Inflammatory macrophage treated with lipopolysaccharide for 4 hours (primary cell): ENCODE results near the gene CPAMD8.

Source experiments
- DNase-seq: peaks from one replicate; pipeline ENCODE4 v3.0.0-alpha.2; 2020

Gene CPAMD8

DNA sequence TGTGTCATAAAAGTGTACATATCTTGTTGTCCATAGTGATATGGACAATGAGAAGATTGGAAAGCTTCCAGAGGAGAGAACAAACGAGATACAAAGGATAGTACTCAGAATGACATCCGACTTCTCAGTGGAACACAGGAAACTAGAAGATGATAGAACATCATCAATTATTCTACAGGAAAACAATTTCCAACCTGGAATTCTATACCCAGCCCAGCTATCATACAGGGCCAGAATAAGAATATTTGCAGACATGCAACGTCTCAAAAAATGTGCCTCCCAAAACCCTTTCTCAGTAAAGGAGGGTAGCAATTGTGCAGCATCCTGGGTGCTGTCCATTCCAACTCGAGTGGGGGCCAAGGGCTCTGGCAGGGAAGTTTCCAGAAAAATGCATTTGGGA lies 113.8 kb downstream of the CPAMD8 start:
- no peak for DNase-seq

DNA sequence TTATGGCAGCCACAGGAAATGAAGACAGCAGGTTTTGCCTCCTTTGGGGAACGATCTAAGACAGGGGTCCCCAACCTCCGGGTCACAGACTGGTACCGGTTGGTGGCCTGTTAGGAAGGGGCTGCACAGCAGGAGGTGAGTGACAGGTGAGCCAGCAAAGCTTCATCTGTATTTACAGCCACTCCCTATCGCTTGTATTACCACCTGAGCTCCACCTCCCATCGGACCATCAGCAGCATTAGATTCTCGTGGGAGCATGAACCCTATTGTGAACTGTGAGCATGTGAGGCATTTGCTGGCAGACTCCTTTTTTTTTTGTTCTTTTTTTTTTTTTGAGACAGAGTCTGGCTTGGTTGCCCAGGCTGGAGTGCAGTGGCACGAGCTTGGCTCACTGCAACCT lies 115.6 kb downstream of the CPAMD8 start:
- no peak for DNase-seq

DNA sequence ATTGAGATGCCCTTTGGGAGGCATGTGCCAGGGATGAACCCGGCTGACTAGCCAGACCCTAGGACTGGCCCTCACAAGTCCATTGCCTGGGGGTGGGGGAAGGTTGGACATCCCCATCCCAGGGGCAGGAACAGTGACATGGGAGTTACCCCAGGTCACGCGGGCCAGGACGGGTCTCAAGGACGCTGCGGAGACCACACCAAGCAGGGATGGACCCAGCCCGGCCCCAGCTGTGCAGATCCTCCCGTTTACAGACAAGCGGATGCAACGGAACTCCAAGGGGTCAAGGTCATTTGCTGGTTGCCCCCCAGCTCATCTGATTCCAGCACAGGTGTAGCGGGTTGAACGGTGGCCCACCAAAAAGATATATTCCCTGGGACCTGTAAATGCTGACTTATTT lies 117.9 kb downstream of the CPAMD8 start:
- no peak for DNase-seq

DNA sequence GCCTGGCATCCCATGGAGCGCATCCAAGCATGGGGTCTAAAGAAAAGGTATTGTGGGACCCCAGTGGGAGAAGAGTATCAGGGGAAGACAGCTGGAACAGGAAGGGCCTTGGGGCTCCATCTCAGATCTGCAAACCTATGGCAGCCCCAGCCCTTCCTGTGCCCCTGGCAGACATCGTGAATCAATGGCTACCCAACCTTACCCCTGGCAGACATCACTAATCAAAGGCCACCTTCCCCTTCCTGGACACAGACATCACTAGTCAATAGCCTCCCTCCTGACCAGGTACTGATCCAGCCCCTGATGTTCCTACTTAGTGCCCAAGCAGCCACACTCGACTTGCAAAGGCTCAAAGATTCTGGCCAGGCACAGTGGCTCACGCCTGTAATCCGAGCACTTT lies 122.0 kb downstream of the CPAMD8 start:
- no peak for DNase-seq

DNA sequence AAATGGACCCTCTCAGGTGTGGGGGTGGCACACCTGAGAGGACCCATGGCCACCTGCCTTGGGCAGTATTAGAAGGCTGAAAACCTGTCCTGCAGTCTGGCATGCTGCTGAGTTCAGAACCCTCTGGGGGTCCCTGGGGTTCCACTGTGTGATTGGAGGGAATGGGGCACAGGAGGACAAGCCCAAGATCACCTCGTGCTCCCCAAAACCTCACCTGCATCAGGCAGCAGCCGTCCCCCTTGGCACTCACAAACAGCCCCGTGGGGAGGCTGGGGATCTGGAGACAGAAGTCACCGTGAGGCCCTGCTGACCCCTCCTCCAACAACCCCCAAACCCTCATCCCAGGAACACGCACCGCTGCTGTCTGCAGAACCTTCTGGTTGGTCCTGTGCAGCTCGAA lies 123.3 kb downstream of the CPAMD8 start:
- DNase-seq: no peak

DNA sequence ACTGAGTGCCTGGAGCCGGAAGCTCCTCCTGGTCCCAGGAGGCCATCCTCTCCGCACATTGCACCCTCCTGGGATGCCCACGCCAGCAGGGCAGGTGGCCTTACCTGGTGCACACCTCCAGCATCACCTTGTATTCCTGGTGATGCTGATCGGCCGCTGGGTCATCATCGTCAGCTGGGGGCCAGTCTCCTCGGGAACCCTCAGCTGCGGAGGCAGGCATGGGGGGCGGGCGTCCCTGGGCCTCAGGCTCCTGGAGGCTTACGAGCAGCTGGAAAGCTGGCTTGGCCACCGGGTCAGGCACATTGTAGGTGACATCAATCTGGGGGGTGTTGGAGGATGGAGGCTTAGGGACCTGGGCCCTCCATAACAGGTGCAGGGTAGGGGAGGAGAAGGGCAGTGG lies 124.1 kb downstream of the CPAMD8 start:
- DNase-seq: no peak

DNA sequence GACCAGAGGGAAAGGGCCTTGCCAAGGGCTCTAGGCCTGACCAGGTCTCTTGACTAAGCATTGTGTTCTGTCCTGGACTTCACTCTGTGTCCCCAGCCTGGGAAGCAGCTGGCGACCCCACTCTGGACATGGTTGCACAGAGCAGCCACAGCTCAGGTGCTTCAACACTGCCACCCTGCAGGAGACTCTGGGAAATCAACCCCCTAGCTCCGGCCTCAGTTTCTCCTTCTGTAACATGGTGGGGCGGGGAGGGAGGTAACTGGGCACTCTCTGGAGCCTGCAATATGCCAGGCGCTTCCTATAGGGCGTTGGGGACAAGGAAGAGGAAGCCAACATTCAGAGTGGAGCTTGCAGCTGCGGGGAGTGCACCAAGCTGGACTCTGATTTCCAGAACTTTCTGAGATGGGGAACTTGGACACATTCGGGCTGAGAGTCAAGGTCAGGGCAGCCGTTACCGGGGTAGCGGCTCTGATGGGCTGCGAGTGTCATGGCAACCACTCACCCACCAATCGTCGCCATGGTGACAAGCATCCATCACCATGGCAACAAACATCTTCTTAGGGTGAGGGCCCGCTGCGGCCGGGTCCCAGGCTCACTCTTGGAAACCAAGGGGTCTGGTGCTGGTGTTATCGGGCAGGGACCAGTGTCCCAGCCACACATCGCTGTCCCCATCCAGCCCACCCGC lies 125.0 kb downstream of the CPAMD8 start:
- DNase-seq: no peak

DNA sequence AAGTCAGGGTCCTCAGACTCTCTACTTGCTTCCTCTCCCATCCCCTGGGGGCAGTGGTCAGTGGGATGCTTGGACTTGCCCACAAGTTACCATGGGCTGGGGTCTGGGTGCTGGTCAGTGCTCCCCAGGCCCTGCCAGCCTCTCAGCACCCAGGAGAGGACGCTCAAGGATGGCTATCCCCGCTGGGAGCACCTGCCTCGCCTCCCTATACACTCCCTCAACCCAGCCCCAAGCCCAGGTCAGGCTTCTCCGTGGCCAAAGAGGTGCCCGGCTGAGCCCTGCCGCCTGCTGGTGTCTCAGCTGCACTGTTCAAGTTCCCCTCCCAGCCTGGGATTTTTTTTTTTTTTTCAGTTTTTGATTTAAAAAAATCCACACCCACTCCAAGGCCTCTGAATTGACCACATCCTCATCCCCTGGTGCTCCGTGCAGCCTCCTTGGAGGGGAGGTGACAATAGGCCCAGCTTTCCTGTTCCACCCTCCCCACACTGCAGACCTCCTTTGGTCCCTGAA lies 127.0 kb downstream of the CPAMD8 start:
- peak; percentile 83 for DNase-seq

DNA sequence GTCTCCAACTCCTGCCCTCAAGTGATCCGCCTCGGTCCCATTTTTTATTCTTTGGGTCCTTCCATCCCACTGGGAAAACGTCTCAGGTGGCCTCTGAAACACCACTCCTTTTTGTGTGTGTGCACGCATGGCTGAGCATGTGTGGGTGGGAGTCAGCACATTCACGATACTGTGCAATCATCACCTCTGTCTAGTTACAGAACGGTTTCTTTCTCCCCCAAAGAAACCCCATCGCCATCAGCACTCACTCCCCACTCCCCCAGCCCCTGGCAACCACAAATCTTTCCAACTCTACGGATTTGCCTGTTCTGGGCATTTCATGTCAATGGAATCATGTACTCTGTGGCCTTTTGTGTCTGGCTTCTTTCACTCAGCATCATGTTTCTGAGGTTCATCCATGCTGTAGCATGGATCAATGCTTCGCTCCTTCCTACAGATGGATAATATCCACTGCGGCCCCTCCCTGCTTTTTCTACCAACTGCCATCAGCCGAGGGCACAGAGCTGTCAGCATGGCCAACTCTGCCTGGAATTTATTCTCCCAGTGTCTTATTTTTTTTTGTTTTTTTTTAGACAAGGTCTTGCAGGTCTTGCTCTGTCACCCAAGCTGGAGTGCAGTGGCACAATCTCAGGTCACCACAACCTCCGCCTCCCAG lies 128.1 kb downstream of the CPAMD8 start:
- DNase-seq: no peak

DNA sequence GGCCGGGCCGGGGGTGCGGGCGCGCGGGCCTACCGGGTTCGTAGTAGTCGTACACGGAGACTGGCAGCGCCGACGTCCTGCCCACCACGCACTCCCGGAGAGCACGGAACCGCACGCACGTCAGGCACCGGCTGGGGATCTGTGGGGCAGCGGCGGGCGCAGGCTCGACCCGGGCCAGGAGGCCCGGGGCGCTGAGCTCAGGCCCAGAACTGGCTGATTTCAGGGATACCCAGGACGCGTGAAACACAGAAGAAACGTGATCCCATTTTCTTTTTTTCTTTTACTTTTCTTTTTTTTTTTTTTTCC lies 128.8 kb downstream of the CPAMD8 start:
- DNase-seq: no peak

DNA sequence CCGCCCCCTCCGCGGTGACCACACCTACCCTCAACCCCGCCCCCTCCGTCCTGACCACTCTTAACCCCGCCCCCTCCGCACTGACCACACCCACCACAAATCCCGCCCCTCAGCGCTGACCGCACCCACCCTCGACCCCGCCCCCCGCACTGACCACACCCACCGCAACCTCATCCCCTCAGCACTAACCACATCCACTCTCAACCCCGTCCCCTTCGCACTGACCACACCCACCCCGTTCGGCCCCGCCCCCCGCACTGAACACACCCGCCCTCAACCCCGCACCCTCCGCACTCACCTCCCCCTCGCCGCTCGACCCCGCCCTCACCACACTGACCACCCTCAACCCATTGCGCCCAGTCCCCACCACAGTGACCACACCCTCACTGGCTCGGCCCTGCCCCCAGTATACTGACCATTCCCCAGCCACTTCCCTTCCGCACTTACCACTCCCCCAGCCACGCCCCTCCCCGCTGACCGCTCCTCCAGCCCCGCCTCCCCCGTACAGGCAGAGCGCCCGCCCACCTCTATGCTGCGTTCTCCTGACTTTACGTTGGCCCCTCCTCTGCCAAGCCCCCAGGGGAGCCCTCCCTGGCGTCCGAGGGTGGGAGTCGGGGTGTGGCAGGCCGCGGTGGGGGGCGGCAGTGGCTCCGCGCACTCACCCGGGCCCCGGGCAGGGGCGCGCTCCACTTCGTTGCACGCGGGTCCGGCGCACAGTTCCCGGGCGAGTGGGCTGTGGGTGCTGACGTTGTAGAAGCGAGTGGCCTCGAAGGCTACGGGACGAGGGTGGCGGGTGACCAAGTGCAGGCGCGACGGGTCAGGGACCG lies 129.4 kb downstream of the CPAMD8 start:
- peak; percentile 96 for DNase-seq

DNA sequence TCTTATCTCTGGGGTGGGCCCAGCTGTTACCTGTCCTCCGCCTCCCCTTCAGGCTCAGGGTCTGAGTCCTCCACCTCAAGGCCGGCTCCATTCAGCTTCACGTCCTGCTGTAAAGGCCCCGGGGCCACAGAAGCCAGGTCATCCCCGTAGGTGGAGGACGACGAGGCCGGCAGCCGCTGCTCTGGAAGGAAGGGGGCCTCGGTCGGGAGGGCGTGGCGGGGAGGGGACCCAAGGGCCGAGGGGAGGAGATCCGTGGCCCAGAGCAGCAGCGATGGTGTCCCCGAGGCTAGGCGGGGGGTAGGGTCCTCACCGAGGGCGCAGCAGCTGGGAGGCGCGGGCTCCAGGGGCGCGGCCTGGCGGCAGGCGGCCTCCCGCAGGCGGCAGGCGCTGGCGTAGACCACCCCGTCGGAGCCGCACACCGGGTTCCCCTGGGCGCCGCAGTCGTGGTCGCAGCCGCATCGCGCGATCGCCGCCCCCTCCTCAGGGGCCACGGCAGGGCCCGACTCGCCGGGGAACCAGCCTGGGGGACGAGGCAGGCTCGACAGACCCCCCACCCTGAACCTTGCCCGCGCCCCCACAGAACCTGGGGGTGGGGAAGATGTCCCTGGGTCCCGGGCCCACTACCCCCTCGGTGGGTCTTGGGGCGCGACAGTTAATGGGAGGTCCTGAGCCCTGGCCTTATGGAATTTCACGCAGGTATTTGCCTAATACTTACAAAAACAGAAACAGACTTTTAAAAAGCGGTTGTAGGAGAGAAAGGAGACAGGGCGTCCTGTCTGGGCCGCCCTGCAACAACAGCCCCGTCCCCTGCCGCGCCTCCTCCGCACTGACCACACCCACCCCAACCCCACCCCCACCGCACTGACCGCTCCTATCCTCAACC lies 130.2 kb downstream of the CPAMD8 start:
- DNase-seq: peak; percentile 21

DNA sequence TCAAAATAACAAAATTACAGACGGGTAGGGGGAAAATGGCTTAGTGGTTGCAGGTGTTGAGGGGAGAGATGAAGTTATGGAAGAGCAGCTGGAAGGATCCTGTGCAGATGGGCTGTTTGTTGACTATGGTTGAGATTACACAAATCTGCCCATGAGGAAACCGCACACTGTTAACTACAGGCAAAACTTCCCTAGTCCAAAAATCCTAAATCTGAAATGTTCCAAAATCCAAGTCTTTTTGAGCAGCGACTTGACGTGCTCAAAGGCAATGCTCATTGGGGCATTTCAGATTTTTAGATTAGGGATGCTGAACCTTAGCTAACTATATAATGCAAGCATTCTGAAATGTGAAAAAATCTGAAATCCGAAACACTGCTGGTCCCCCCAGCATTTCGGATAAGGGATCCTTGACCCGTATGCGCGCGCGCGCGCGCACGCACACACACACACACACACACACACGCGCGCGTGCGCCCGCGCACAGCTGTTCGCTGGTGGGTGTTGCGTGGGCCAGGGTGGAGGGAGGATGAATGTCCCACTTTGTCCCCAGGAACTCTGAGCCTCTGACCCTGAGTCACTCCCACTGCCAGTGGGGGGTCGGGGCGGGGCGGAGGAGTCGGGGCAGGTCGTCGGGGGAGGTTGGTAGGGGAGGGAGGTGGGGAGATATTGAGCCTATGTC lies 131.0 kb downstream of the CPAMD8 start:
- DNase-seq: peak; percentile 5

DNA sequence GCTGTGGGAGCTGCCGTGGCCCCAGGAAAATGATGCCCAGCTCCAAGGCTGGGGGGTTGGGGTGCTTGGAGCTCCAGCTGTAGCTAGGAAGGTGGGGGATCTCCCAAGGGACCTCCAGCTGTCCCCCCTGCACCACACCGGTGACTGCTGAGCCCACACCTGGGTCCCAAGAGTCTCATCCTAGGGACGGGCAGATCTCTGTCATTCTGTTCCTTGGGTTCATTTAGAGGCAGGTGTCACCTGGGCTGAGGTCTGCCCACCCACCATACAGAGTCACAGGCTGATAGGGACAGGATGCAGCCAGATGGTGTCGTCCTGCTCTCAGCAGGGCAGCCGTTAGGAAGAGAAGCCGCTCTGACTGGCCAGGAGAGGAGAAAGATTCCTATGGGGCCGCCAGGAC lies 132.5 kb downstream of the CPAMD8 start:
- no peak for DNase-seq

DNA sequence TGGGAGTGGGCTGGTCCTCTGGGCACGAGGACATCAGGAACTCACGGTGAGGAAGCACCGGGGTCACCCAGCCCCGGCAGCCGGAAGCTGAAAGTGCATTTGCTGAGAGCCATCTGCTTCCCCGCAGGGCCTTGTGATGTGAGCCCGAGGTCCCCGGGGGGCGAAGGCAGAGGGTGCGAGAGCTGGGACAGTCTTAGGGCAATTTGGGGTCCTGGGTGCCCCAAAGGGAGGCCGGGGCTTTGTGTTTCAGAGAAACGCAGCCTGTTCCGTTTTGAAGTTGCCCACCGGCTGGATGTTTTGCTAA lies 133.0 kb downstream of the CPAMD8 start:
- DNase-seq: no peak

DNA sequence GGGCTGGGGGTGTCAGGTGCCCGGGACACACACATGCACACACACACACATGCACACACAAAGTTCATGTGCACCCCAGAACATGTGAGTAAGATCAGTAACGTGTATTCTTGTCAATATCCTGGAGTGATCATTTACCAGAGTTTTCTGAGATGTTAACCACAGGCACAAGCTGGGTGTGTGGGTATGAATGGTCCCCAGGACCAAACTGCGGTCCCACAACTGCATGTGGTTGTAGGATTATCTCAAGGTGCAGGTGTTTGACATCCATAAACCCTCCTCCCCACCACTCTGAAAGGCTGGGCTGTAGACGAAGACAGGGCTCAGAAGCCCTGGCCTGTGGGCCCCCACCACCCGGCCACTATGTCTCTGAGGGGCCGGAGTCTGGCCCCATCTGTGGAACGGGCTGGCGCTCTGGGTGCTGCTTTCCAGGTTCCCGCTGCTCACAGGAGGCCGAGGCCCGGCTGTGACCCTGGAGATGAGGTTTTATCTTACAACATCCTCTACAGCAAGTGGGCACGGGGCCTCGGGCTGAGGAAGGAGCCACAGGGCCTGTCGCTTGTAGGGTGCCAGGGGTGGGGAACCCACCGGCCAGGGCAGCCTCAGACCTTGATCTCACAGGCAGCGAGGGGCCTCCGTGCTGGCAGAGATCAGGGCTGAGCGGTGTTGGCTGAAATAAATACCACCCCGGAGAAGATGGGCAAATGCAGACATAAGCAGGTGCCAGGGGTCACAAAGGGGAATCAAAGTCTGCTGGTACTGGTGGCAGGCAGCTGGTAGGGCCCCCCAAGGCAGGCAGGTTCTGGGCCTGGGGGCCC lies 133.5 kb downstream of the CPAMD8 start:
- no peak for DNase-seq

DNA sequence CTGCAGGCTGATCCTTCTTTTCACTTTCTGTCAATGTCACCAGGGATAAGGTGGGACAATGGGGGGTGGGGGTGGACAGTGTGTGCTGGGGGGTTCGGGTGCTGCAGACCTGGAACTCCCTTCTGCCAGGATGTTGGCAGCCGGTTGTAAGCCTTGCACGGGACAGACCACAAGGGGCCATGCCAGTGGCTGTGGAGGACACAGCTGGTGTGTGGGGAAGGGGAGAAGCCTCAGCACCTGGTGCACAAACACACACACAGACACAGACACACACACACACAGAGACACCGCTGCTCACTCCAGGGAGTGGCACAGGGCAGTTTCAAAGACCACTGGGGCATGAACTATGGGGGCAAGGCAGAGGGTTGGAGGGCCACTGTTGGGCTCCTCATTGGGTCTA lies 134.2 kb downstream of the CPAMD8 start:
- no peak for DNase-seq

DNA sequence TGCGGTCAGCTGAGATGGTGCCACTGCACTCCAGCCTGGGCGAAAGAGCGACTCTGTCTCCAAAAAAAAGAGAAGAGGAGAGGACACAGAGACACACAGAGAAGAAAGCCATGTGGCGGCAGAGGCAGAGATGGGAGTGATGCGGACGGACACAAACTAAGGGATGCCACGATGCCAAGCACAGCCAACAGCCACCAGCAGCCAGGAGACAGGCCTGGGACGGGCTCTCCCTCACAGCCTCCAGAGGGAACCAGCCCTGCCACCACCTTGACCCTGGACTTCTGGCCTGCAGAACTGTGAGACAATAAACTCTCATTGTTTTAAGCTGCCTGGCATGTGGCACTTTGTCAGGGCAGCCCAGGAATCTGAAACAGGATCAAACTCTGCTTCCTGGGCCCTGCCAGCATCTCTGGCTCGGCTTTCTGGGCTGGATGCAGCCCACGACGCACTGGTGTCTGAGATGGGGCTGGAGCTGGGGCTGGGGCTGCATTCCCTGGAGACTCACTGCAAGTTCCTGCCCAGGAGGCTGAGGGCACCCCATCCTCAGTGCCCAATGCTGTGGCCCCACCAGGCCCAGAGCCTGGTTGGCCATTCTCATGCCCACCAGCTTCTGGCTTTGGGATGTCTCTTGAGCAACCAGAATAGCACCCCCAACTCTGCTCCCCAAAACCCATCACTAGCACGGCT lies 134.8 kb downstream of the CPAMD8 start:
- no peak for DNase-seq

DNA sequence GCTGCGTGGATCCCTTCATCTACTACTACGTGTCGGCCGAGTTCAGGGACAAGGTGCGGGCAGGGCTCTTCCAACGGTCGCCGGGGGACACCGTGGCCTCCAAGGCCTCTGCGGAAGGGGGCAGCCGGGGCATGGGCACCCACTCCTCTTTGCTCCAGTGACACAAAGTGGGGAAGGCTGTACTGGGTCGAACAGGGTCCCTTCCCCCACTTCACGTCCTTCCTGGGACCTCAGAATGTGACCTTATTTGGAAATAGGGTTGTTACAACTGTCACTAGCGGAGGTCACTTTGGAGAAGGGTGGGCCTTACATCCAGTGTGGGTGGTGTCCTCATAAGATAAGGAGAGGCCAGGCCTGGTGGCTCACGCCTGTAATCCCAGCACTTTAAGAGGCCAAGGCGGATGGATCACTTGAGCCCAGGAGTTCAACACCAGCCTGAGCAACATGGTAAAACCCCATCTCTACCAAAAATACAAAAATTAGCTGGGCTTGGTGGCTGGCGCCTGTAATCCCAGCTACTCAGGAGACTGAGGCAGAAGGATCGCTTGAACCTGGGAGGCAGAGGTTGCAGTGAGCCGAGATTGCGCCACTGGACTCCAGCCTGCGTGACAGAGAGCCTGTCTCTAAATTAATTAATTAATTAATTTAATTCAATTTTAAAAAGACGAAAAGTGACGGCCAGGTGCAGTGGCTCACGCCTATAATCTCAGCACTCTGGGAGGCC lies 136.0 kb downstream of the CPAMD8 start:
- DNase-seq: no peak

DNA sequence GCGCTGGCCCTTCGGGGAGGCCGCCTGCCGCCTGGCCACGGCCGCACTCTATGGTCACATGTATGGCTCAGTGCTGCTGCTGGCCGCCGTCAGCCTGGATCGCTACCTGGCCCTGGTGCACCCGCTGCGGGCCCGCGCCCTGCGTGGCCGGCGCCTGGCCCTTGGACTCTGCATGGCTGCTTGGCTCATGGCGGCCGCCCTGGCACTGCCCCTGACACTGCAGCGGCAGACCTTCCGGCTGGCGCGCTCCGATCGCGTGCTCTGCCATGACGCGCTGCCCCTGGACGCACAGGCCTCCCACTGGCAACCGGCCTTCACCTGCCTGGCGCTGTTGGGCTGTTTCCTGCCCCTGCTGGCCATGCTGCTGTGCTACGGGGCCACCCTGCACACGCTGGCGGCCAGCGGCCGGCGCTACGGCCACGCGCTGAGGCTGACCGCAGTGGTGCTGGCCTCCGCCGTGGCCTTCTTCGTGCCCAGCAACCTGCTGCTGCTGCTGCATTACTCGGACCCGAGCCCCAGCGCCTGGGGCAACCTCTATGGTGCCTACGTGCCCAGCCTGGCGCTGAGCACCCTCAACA lies 136.6 kb downstream of the CPAMD8 start:
- no peak for DNase-seq
